HEK293 (cell line): ENCODE measurements around the gene CDK16.

Experiments used
- BCL11A ChIP-seq: fragments of 450-650 bp; formaldehyde crosslinking; IDR thresholded peaks from 2 replicates; pipeline ENCODE4 v1.5.1; 2016; ENCODE audit warnings: low read depth, missing biosample characterization, missing genetic modification characterization
- CTCF ChIP-seq: fragments of 450-650 bp; formaldehyde crosslinking; IDR thresholded peaks from 2 replicates; pipeline ENCODE4 v1.5.1; 2016; ENCODE audit warnings: missing biosample characterization, missing genetic modification characterization
- ELK4 ChIP-seq: IDR thresholded peaks from 2 replicates; pipeline ENCODE4 v1.6.1; 2011; ENCODE audit warnings: mild to moderate bottlenecking, low read depth, low read length, borderline replicate concordance
- GLI4 ChIP-seq: fragments of 450-650 bp; formaldehyde crosslinking; IDR thresholded peaks from 2 replicates; pipeline ENCODE4 v1.5.1; 2016; ENCODE audit warnings: missing biosample characterization, missing genetic modification characterization
- KLF9 ChIP-seq: fragments of 450-650 bp; formaldehyde crosslinking; IDR thresholded peaks from 2 replicates; pipeline ENCODE4 v1.5.1; 2016; ENCODE audit warnings: missing biosample characterization, missing genetic modification characterization, low read depth
- MYNN ChIP-seq: fragments of 450-650 bp; formaldehyde crosslinking; IDR thresholded peaks from 2 replicates; pipeline ENCODE4 v1.5.1; 2016; ENCODE audit warnings: missing biosample characterization, missing genetic modification characterization, borderline replicate concordance
- YY1 ChIP-seq: fragments of 450-650 bp; formaldehyde crosslinking; IDR thresholded peaks from 2 replicates; pipeline ENCODE4 v1.5.1; 2018; ENCODE audit warnings: missing biosample characterization, missing genetic modification characterization
- ZNF10 ChIP-seq: fragments of 450-650 bp; formaldehyde crosslinking; IDR thresholded peaks from 2 replicates; pipeline ENCODE4 v1.5.1; 2017; ENCODE audit warnings: missing biosample characterization, missing genetic modification characterization
- ZNF121 ChIP-seq: fragments of 450-650 bp; formaldehyde crosslinking; IDR thresholded peaks from 2 replicates; pipeline ENCODE4 v1.5.1; 2016; ENCODE audit warnings: missing biosample characterization, missing genetic modification characterization
- ZNF157 ChIP-seq: fragments of 450-650 bp; formaldehyde crosslinking; IDR thresholded peaks from 2 replicates; pipeline ENCODE4 v1.5.1; 2016; ENCODE audit warnings: missing biosample characterization, missing genetic modification characterization
- ZNF274 ChIP-seq, 2 experiments: fragments of 200-500 bp in 1 of 2; fragments of 450-650 bp in 1 of 2; sonication (Bioruptor generic) in 1 of 2; formaldehyde crosslinking in 1 of 2; IDR thresholded peaks; 2 replicates each; pipeline versions ENCODE4 v1.5.1 to v1.6.1; 2014 to 2016; ENCODE audit warnings: borderline replicate concordance in 1 of 2, inconsistent platforms in 1 of 2, low read length in 1 of 2, missing biosample characterization in 1 of 2, missing genetic modification characterization in 1 of 2
- ZNF530 ChIP-seq: fragments of 450-650 bp; formaldehyde crosslinking; IDR thresholded peaks from 2 replicates; pipeline ENCODE4 v1.5.1; 2016; ENCODE audit warnings: low read depth, missing biosample characterization, missing genetic modification characterization
- ZNF626 ChIP-seq: fragments of 450-650 bp; sonication (Bioruptor Pico); formaldehyde crosslinking; IDR thresholded peaks from 2 replicates; pipeline ENCODE4 v1.5.1; 2018; ENCODE audit warnings: missing biosample characterization, missing genetic modification characterization, inconsistent platforms
- ZNF76 ChIP-seq: fragments of 450-650 bp; formaldehyde crosslinking; IDR thresholded peaks from 2 replicates; pipeline ENCODE4; 2016; ENCODE audit warnings: low read depth, missing biosample characterization, missing genetic modification characterization, borderline replicate concordance

GRCh38 chrX:47179928-47180255, 38.6 kb upstream of the CDK16 start:
- no peak for TF ChIP-seq ZNF10 (tag by site-specific recombination)
- TF ChIP-seq YY1 (tag by site-specific recombination) = no peak
- no peak for TF ChIP-seq ZNF530 (tag by site-specific recombination)
- TF ChIP-seq KLF9 (tag by site-specific recombination) = no peak
- no peak for TF ChIP-seq CTCF (tag by site-specific recombination)
- no peak for TF ChIP-seq ZNF157 (tag by site-specific recombination)
- TF ChIP-seq ZNF274 (IDR thresholded peaks at IDR 0.05; ENCODE audit: low read length) = no peak
- no peak for TF ChIP-seq ZNF274 (tag by site-specific recombination; IDR thresholded peaks at IDR 0.05; ENCODE audit: borderline replicate concordance)
- no peak for TF ChIP-seq ZNF121 (tag by site-specific recombination)
- TF ChIP-seq MYNN (tag by site-specific recombination) = no peak
- no peak for TF ChIP-seq ZNF626 (tag by site-specific recombination)
- TF ChIP-seq ZNF76 (tag by site-specific recombination) = no peak
- no peak for TF ChIP-seq GLI4 (tag by site-specific recombination)
- TF ChIP-seq BCL11A (tag by site-specific recombination) = no peak
- TF ChIP-seq ELK4 = no peak
